H1 (cell line): Measurements from ENCODE around the gene GATA5.

Source experiments
- CHD2 ChIP-seq: IDR thresholded peaks from 2 replicates; pipeline ENCODE4 v1.6.1; 2012; ENCODE audit warnings: low read length, improper control_type of control experiment
- CREB1 ChIP-seq: IDR thresholded peaks from 2 replicates; pipeline ENCODE4 v1.6.1; 2012; ENCODE audit warnings: inconsistent platforms
- CTCF ChIP-seq, 3 experiments: IDR thresholded peaks; 1 replicate in 2 of 3; 2 replicates in 1 of 3; pipeline versions ENCODE4 v1.5.1 to v1.6.1; 2011; ENCODE audit warnings: low read length in 3 of 3, mild to moderate bottlenecking in 3 of 3, inconsistent platforms in 2 of 3, low read depth in 1 of 3, moderate library complexity in 1 of 3; ENCODE audit not compliant: insufficient read depth in 1 of 3; ENCODE audit errors: control extremely low read depth in 1 of 3
- EGR1 ChIP-seq: IDR thresholded peaks from 2 replicates; pipeline ENCODE4 v1.6.1; 2011; ENCODE audit warnings: low read depth, low read length, borderline replicate concordance
- EP300 ChIP-seq, 2 experiments: IDR thresholded peaks; 1 replicate in 1 of 2; 2 replicates in 1 of 2; pipeline ENCODE4 v1.6.1; 2011 to 2012; ENCODE audit warnings: low read depth in 2 of 2, low read length in 2 of 2, mild to moderate bottlenecking in 2 of 2, borderline replicate concordance in 1 of 2, inconsistent platforms in 1 of 2, moderate library complexity in 1 of 2
- MAX ChIP-seq: IDR thresholded peaks from 2 replicates; pipeline ENCODE4 v1.6.1; 2012; ENCODE audit warnings: inconsistent platforms
- PHF8 ChIP-seq: fragments of 200-600 bp; sonication (generic); conservative IDR thresholded peaks from 2 replicates; pipeline ENCODE4 v1.7.1; 2012; ENCODE audit warnings: low read depth, mild to moderate bottlenecking, inconsistent platforms, low read length, moderate library complexity
- POLR2A ChIP-seq, 2 experiments: IDR thresholded peaks; 1 replicate in 1 of 2; 2 replicates in 1 of 2; pipeline ENCODE4 v1.6.1; 2011; ENCODE audit warnings: low read depth in 2 of 2, low read length in 2 of 2, mild to moderate bottlenecking in 2 of 2; ENCODE audit errors: control extremely low read depth in 1 of 2
- POLR2AphosphoS5 ChIP-seq: IDR thresholded peaks from 2 replicates; pipeline ENCODE4 v1.6.1; 2011; ENCODE audit warnings: low read depth, low read length
- RAD21 ChIP-seq, 2 experiments: IDR thresholded peaks in 1 of 2; conservative IDR thresholded peaks in 1 of 2; 2 replicates each; pipeline ENCODE4 v1.6.1; 2011; ENCODE audit warnings: low read depth in 2 of 2, low read length in 2 of 2, improper control_type of control experiment in 1 of 2, inconsistent platforms in 1 of 2, mild to moderate bottlenecking in 1 of 2, moderate library complexity in 1 of 2
- SIRT6 ChIP-seq: IDR thresholded peaks from one replicate; pipeline ENCODE4 v1.7.1; 2012; ENCODE audit warnings: low read length, inconsistent platforms
- SP2 ChIP-seq: IDR thresholded peaks from 2 replicates; pipeline ENCODE4 v1.6.1; 2012; ENCODE audit warnings: mild to moderate bottlenecking, low read length, inconsistent platforms
- TAF7 ChIP-seq: optimal IDR thresholded peaks from 2 replicates; pipeline ENCODE3; 2011; ENCODE audit warnings: low read depth, mild to moderate bottlenecking, inconsistent platforms, low read length, moderate library complexity, borderline replicate concordance

- no peak for TF ChIP-seq EGR1
- no peak for TF ChIP-seq CHD2
- TF ChIP-seq CTCF (IDR thresholded peaks at IDR 0.05; ENCODE audit: control extremely low read depth in 1 of 3, insufficient read depth in 1 of 3, low read depth in 1 of 3, low read length in 3 of 3) = no peak
- no peak for TF ChIP-seq PHF8
- TF ChIP-seq SIRT6 = no peak
- TF ChIP-seq RAD21 (IDR thresholded peaks at IDR 0.05 in 1 of 2, conservative IDR thresholded peaks at IDR 0.05 in 1 of 2; ENCODE audit: low read depth in 2 of 2, low read length in 2 of 2) = no peak
- no peak for TF ChIP-seq POLR2AphosphoS5
- TF ChIP-seq POLR2A (IDR thresholded peaks at IDR 0.05; ENCODE audit: control extremely low read depth in 1 of 2, low read depth in 2 of 2, low read length in 2 of 2) = no peak
- no peak for TF ChIP-seq MAX
- no peak for TF ChIP-seq TAF7
- TF ChIP-seq SP2 = no peak
- TF ChIP-seq EP300 (IDR thresholded peaks at IDR 0.05; ENCODE audit: borderline replicate concordance in 1 of 2, low read depth in 2 of 2, low read length in 2 of 2) = no peak
- TF ChIP-seq CREB1 = no peak
These were observed 31.5 kb downstream of the GATA5 start for GRCh38 chr20:62444286-62444685.
